ENCODE data around the gene TMEM244. TPM values are rescaled to one million over a fixed set of nuclear protein-coding genes. Genes with fewer than 3 reads are reported as not detected.
"Not testable (repeated sequence)": the region's sequence is repeated elsewhere in the genome, so short reads cannot be mapped to it uniquely, and the experiment has no call there.

TMEM244 gene, protein sequence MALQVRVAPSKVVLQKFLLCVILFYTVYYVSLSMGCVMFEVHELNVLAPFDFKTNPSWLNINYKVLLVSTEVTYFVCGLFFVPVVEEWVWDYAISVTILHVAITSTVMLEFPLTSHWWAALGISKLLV
- total RNA-seq (2014; rRNA removed; shearing (Covaris generic)), result not detected in 2 replicates
- polyA plus RNA-seq (2014; cell fraction: nucleus; rRNA removed), result not detected in 2 replicates

DNA sequence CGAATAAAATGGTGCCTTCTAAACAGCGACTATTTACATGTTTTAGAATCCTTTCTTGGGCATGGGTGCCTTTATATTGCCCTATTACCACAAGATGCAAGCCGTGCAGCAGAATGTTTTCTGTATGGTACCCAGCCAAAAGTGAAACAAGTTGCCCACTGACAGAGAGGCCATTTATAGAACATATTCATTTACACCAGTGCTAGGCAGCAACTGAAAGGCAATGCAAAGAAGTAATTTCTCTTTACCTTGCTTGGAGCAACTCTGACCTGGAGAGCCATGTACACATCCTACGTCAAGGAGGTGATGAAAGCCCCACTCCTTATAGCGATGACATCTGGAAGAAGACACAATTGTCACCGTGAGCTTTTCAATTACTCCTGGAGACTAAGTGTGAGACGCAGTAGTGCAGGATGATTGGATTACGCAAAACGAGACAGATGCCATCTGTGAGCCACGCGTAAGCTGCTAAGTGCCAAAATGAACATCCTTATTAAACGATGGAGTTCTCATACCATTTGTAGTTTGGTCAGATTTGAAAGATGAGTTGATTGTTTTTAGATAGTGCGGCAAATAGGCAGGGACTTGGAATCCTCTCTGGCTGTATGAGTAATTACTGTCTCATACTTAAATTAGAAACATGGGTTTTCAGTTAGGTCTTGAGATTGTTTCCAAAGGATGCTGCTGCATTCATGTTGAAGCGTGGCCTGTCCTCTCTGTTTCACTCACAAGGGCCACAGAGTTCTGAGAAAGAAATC, at the start of gene TMEM244:
TMEM244 (minus strand) TSS at position 408 of the 758 bp plus-strand sequence; CDS start at position 281, 127 bp downstream.
- DNase-seq (ENCODE audit: extremely low read depth, low read depth), result no peak

GRCh38 chr6:129908858-129909257, 47.7 kb upstream of the TMEM244 start:
- no peak for DNase-seq (ENCODE audit: extremely low read depth, low read depth)

DNA sequence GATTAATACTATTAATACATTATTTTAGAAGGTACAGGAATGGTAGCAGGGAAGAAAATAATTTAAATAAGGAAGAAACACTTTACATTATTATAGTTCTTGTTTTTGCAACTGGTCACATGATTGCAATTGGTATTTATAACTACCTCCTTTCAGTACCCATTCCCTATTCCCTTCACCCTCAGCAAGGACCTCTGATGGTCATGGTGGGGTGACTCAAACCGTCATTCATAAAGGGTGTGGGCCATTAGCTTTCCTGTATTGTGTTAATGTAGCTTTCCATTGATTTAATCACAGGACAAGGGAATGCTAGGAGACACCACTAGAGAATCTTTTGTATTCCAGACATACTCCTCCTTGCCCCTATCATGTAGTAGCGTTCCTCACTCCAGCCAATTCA, 47.2 kb upstream of the TMEM244 start:
- no peak for DNase-seq (ENCODE audit: extremely low read depth, low read depth)

- no peak for DNase-seq (ENCODE audit: extremely low read depth, low read depth)
Observed at GRCh38 chr6:129906515-129907077, 45.5 kb upstream of the TMEM244 start.

- no peak for DNase-seq (ENCODE audit: extremely low read depth, low read depth)
Observed at GRCh38 chr6:129903082-129903481, 42.0 kb upstream of the TMEM244 start.

GRCh38 chr6:129902681-129903080, 41.6 kb upstream of the TMEM244 start:
- DNase-seq (ENCODE audit: extremely low read depth, low read depth), result no peak

DNA sequence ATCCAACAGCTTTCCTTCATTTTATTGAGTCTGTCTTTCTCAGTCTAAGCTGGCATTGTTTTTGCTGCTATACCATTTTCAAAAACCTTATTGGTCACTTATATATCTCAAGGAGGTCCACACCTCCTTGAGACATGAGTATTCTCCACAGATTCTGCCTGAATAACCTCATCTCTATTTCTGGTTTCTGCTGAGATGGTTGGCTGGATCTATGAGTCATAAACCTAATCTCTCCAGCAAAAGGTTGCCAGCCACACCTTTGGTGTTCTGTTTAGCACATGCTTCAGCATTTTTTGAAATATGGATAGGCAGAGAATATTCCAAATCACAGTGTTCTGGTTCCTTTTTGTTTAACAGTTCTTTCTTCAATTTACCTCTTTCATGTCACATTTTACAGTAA, 40.8 kb upstream of the TMEM244 start:
- no peak for DNase-seq (ENCODE audit: extremely low read depth, low read depth)

GRCh38 chr6:129895692-129896091, 34.6 kb upstream of the TMEM244 start:
- no peak for DNase-seq (ENCODE audit: extremely low read depth, low read depth)

DNA sequence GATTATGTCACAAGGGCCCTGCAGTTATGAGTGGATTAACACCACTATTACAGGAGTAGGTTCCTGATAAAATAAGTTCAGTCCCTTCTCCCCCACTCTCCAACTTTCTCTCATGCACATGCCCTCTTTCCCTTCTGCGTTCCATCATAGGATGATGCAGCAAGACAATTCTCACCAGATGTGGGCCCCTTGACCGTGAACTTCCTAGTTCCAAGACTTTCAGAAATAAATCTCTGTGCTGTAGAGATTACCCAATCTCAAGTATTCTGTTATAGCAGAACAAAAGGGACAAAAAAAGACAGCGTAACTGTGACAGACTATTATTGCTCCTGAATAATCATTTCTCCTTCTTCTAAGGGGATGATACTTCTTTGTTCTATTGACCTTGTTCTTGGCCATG, 33.8 kb upstream of the TMEM244 start:
- DNase-seq (ENCODE audit: extremely low read depth, low read depth), result no peak

DNA sequence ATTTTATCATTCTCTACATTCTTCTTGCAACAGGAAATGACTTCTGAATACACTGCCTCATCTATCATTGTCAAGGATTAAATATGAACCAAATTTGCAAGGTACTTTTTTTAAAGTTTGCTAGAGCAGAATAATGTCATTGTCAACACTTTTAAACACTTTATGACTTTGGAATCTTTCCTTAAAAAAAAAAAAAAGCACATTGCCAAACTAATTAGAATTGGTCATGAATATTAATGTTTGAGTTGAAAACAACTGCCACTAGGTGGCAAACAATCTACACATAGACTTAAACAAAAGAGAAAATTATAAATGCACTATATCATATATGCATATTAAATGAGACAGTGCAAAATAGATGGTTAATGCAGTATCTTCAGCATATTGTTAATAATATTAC, 32.5 kb upstream of the TMEM244 start:
- DNase-seq (ENCODE audit: extremely low read depth, low read depth), result peak; percentile 1

DNA sequence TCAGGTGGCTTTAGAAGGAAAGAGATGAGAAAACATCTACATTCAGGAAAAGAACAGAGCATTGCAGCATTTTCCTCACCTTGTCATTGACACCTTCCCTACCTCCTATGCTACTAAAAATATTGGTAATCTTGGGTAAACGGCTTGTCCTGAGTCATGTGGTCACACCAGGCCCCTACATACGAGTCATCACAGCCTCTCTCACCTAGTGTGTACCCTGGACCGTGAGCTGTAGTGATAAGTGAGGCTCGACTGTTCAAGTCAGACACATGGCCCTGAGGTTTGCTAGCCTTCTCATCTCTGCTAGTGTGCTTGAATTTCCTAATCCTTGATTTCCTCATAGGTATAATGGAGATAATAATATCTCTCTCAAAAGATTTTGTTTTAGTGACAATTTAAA, 29.6 kb upstream of the TMEM244 start:
- DNase-seq (ENCODE audit: extremely low read depth, low read depth), result no peak

- DNase-seq (ENCODE audit: extremely low read depth, low read depth), result no peak
Observed at GRCh38 chr6:129890164-129890563, 29.0 kb upstream of the TMEM244 start.

DNA sequence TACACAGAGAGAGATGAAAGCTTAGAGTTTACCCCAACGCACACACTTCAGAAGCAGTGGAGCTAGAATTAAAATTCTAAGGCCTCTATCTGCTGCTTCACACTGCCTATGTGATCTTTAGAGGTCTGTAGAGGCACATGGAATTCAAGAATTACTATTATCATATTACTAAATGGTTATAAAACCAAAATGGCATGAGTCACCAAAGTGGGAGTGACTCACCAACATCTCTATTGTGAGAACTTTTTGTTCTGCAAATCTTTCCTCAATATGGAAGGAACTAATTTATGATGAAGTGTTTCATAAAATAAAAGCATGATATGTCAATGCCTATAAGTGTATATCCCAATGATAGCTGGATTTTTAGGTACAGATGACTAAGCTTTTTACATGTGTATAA, 28.5 kb upstream of the TMEM244 start:
- no peak for DNase-seq (ENCODE audit: extremely low read depth, low read depth)

- DNase-seq (ENCODE audit: extremely low read depth, low read depth), result no peak
Observed at GRCh38 chr6:129886401-129887155, 25.5 kb upstream of the TMEM244 start.

GRCh38 chr6:129884211-129884610, 23.1 kb upstream of the TMEM244 start:
- DNase-seq (ENCODE audit: extremely low read depth, low read depth), result no peak

DNA sequence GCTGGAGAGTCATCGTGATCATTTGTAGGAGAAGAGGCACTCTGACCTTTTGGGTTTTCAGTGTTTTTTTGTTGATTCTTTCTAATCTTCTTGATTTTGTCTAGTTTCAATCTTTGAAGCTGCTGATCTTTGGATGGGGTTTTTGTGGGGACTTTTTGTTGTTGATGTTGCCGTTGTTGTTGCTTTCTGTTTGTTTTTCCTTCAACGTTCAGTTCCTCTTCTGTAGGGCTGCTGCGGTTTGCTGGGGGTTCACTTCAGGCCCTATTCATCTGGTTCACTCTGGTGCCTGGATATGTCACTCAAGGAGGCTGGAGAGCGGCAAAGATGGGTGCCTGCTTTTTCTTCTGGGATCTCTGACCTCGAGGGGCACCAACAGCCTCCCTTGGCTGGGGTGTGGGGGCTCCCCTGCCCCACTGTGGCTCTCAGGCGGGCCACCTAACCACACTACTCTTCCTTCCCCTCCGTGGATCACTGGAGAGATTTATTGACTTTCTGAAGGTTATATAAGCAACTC, 21.5 kb upstream of the TMEM244 start:
- no peak for DNase-seq (ENCODE audit: extremely low read depth, low read depth)

- DNase-seq (ENCODE audit: extremely low read depth, low read depth), result not testable (repeated sequence)
Observed at GRCh38 chr6:129877894-129878293, 16.8 kb upstream of the TMEM244 start.

- DNase-seq (ENCODE audit: extremely low read depth, low read depth), result no peak
Observed at GRCh38 chr6:129875610-129876520, 14.8 kb upstream of the TMEM244 start.

DNA sequence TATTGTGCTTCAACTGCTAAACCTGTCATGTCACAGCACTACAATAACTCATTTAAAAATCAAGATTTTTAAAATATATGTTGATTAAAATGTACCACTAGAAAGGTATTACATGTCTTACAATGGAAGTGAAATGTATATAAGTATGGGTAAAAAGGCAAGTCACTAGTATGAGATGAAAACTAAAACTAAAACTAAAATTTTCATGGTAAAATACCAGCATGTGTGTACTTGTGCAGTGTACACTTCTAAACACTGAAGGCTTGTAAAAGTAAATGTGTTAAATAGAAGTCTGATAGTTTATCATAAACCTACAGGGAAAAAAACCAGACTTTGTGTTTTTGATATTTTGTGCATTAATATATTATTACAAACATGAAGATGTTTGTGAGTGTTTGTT, 13.7 kb upstream of the TMEM244 start:
- no peak for DNase-seq (ENCODE audit: extremely low read depth, low read depth)

DNA sequence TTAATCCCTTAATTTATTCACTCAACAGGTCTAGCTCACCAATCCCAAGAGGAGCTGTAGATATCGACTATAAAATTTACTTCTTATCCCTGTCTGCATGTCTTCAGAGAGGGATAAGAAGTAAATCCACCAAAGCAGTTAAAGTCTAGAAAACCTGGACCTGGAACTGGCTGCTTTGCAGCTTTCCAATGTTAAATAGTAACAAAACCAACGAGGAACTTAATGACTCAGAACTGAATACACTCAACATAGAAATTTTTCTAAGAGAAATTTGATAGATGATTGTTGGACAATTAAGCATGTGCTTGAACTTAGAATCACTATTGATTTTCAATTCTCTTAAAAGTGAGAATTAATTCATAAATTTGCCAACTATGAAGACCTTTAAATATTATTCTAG, 11.5 kb upstream of the TMEM244 start:
- no peak for DNase-seq (ENCODE audit: extremely low read depth, low read depth)

Measured in NCI-H460 (cell line).